GM12874 (cell line): ENCODE data around the gene RNF144B.

Experiments used
- TF ChIP-seq, protein P1 (sequence below): IDR thresholded peaks from 2 replicates; pipeline ENCODE4 v1.5.1; 2011; ENCODE audit warnings: low read depth, mild to moderate bottlenecking, control low read depth, low read length, moderate library complexity; ENCODE audit not compliant: insufficient read depth

RNF144B gene

GRCh38 chr6:18400831-18401446, 13.8 kb downstream of the RNF144B start:
- TF ChIP-seq, protein P1, sequence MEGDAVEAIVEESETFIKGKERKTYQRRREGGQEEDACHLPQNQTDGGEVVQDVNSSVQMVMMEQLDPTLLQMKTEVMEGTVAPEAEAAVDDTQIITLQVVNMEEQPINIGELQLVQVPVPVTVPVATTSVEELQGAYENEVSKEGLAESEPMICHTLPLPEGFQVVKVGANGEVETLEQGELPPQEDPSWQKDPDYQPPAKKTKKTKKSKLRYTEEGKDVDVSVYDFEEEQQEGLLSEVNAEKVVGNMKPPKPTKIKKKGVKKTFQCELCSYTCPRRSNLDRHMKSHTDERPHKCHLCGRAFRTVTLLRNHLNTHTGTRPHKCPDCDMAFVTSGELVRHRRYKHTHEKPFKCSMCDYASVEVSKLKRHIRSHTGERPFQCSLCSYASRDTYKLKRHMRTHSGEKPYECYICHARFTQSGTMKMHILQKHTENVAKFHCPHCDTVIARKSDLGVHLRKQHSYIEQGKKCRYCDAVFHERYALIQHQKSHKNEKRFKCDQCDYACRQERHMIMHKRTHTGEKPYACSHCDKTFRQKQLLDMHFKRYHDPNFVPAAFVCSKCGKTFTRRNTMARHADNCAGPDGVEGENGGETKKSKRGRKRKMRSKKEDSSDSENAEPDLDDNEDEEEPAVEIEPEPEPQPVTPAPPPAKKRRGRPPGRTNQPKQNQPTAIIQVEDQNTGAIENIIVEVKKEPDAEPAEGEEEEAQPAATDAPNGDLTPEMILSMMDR, result no peak

GRCh38 chr6:18405477-18406293, 18.5 kb downstream of the RNF144B start:
- TF ChIP-seq, protein P1, result no peak

DNA sequence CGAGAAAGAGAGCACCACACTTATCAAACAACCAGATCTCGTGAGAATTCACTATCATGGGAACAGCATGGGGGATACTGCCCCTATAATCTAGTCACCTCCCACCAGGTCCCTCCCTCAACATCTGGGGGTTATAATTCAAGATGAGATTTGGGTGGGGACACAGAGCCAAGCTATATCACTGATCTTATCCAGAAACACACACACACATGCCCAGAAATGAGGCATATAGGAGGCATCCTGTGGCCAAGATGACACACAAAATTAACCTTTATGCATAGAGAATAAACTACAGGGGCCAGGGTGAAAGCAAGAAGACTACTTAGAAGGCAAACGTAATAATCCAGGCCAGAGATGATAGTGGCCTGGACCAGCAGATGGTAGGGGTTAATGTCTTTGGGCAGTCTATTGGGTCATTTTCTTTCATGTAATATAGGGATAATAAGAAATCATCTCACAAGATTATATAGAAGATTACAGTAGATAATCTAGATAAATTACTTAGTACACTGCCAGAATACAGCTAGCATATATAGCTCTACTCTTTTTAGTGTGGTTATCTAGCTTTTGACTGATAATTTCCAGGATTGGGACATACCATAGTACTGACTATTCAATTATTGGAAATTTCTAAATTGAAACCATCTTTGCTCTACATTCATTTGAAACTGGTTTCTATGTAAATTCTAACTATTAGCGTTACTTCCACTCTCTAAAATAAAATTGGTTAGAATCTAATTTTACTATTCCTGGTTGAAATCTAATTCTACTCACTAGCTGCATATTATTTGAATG, 20.0 kb downstream of the RNF144B start:
- TF ChIP-seq, protein P1, result no peak

- TF ChIP-seq, protein P1, result no peak
These were observed 23.3 kb downstream of the RNF144B start for GRCh38 chr6:18410412-18410811.

- TF ChIP-seq, protein P1, result no peak
These were observed 24.9 kb downstream of the RNF144B start for GRCh38 chr6:18412068-18412467.

DNA sequence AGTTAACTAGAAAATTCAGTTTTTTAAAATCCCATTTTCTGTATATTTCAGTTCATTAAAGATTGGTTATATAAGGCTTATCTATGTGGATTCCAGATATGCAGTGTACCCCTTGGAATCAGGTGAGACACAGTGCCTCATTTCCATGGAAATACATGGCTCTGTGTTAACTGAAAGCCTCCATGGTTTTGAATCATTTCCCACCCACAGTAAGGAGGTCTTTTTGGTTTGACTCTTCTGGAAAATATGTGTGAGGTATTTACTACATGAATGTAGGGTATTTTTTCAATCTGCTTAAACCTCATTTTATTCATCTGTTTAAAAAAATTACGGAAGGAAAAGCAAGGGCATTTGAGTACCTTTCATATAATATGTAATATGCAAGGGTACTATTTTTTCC, 25.5 kb downstream of the RNF144B start:
- TF ChIP-seq, protein P1, result no peak

GRCh38 chr6:18413381-18413780, 26.2 kb downstream of the RNF144B start:
- TF ChIP-seq, protein P1, result no peak
